GM12878 (cell line): Measurements from ENCODE around the gene MFSD12. TPM values are rescaled to one million over a fixed set of nuclear protein-coding genes. Genes with fewer than 3 reads are reported as not detected.

ENCODE experiments used
- ATAC-seq: fragments of 200-7000 bp; cut with Tn5 transposase; 3 replicates; pipeline ENCODE4 v1.9.1; 2020; ENCODE audit warnings: mild to moderate bottlenecking, moderate library complexity
- BruUV-seq: library from RNA; stranded (reverse); fragments of 400-500 nt; replicated peaks from 2 replicates; lab custom pipeline; 2021; lab: Mats Ljungman, UMichigan
- CTCF ChIA-PET: fragments of 300-600 bp; sonication (Branson Sonifier 250); formaldehyde crosslinking; extraction: SDS; loops from one replicate; lab custom pipeline; 2021; ENCODE audit warnings: inconsistent platforms; lab: Yijun Ruan, JAX
- POLR2A ChIA-PET: fragments of 350-600 bp; formaldehyde crosslinking; extraction: SDS; loops from one replicate; lab custom pipeline; 2021; ENCODE audit warnings: inconsistent platforms; lab: Charles Lee
- RAD21 ChIA-PET: fragments of 300-600 bp; sonication (Branson Sonifier 250); formaldehyde crosslinking; loops from one replicate; lab custom pipeline; 2023; ENCODE audit warnings: antibody characterized with exemption; ENCODE audit not compliant: unreplicated experiment; lab: Charles Lee
- SMC1A ChIA-PET: fragments of 300-600 bp; sonication (Branson Sonifier 250); formaldehyde crosslinking; loops from one replicate; lab custom pipeline; 2023; ENCODE audit not compliant: unreplicated experiment, uncharacterized antibody; lab: Charles Lee
- DNase-seq: peaks from one replicate; pipeline ENCODE4 v3.0.0-alpha.2; 2011; ENCODE audit warnings: low read depth, low spot score
- FAIRE-seq: peaks from 3 replicates; lab custom pipeline; 2011; peaks lifted over from hg19 to GRCh38; lab: Jason Lieb, UNC
- H2AFZ ChIP-seq: 2 replicates; pipeline ENCODE4 v1.6.0; 2011; ENCODE audit warnings: low read depth, low read length, control low read depth; ENCODE audit not compliant: control insufficient read depth
- H3K27ac ChIP-seq: 2 replicates; pipeline ENCODE4 v1.5.1; 2011; ENCODE audit warnings: control low read depth; ENCODE audit not compliant: control insufficient read depth, insufficient read depth
- H3K27me3 ChIP-seq, 2 experiments: replicated peaks in 1 of 2; 2 replicates each; pipeline versions ENCODE4 v1.6.0 to v1.6.1; 2011; ENCODE audit warnings: low read length in 1 of 2; ENCODE audit not compliant: control insufficient read depth in 2 of 2, insufficient read depth in 2 of 2
- H3K36me3 ChIP-seq, 2 experiments: 2 replicates each; pipeline ENCODE4 v1.5.1; 2011; ENCODE audit warnings: low read length in 1 of 2; ENCODE audit not compliant: control insufficient read depth in 2 of 2, insufficient read depth in 2 of 2
- H3K4me1 ChIP-seq: 2 replicates; pipeline ENCODE4 v1.6.1; 2011; ENCODE audit warnings: mild to moderate bottlenecking, low read length, moderate library complexity, mixed read lengths; ENCODE audit not compliant: control insufficient read depth, insufficient read depth
- H3K4me2 ChIP-seq: 2 replicates; pipeline ENCODE4 v1.6.0; 2011; ENCODE audit warnings: control low read depth; ENCODE audit not compliant: control insufficient read depth, insufficient read depth
- H3K4me3 ChIP-seq: fragments of 200-600 bp; sonication (generic); 2 replicates; pipeline ENCODE4 v1.5.1; 2016
- H3K79me2 ChIP-seq: 2 replicates; pipeline ENCODE4 v1.6.0; 2011; ENCODE audit warnings: low read length; ENCODE audit not compliant: control insufficient read depth, insufficient read depth
- H3K9ac ChIP-seq: 2 replicates; pipeline ENCODE4 v1.8.0; 2011; ENCODE audit warnings: low read length, control low read depth, mixed read lengths; ENCODE audit not compliant: control insufficient read depth, insufficient read depth
- H3K9me3 ChIP-seq: replicated peaks from 3 replicates; pipeline ENCODE4 v1.5.1; 2011; ENCODE audit warnings: mild to moderate bottlenecking, low read length; ENCODE audit not compliant: control insufficient read depth, insufficient read depth
- H4K20me1 ChIP-seq: 2 replicates; pipeline ENCODE4 v1.6.0; 2011; ENCODE audit not compliant: control insufficient read depth, insufficient read depth
- EP300 ChIP-seq, 2 experiments: fragments of 150-350 bp in 1 of 2; IDR thresholded peaks; 2 replicates each; pipeline ENCODE4 v1.6.1; 2011 to 2012; ENCODE audit warnings: low read depth in 2 of 2, low read length in 2 of 2, borderline replicate concordance in 1 of 2, improper control_type of control experiment in 1 of 2, inconsistent platforms in 1 of 2; ENCODE audit not compliant: control insufficient read depth in 1 of 2
- ESRRA ChIP-seq: IDR thresholded peaks from 2 replicates; pipeline ENCODE4 v1.6.1; 2012; ENCODE audit warnings: mild to moderate bottlenecking, low read length, improper control_type of control experiment
- EZH2 ChIP-seq: IDR thresholded peaks from 2 replicates; pipeline ENCODE4 v1.6.1; 2012; ENCODE audit warnings: low read depth, mild to moderate bottlenecking, control low read depth, inconsistent platforms, low read length, borderline replicate concordance; ENCODE audit not compliant: control insufficient read depth
- FOXK2 ChIP-seq: fragments of 450-650 bp; IDR thresholded peaks from 2 replicates; pipeline ENCODE4 v1.6.1; 2017; ENCODE audit warnings: mild to moderate bottlenecking, moderate library complexity
- NR2F1 ChIP-seq: fragments of 450-650 bp; conservative IDR thresholded peaks from 2 replicates; pipeline ENCODE4 v1.6.1; 2017; ENCODE audit warnings: mild to moderate bottlenecking
- PAX8 ChIP-seq: fragments of 450-650 bp; IDR thresholded peaks from 2 replicates; pipeline ENCODE4 v1.6.1; 2017; ENCODE audit warnings: mild to moderate bottlenecking, moderate library complexity
- TARDBP ChIP-seq: IDR thresholded peaks from 2 replicates; pipeline ENCODE4 v1.6.1; 2016; ENCODE audit warnings: borderline replicate concordance
- TCF3 ChIP-seq: IDR thresholded peaks from 2 replicates; pipeline ENCODE4 v1.6.1; 2012; ENCODE audit warnings: low read depth, mild to moderate bottlenecking, low read length, borderline replicate concordance; ENCODE audit not compliant: insufficient read depth
- ZNF622 ChIP-seq: fragments of 450-650 bp; IDR thresholded peaks from 2 replicates; pipeline ENCODE4 v1.6.1; 2017; ENCODE audit warnings: mild to moderate bottlenecking, inconsistent platforms
- WGBS: methylation state at CpG from one replicate; pipeline ENCODE4 v1.1.6; 2016; ENCODE audit warnings: low lambda C conversion rate; ENCODE audit not compliant: insufficient replicate concordance, insufficient coverage; ENCODE audit errors: missing lambda C conversion rate; 5-methylcytosine and 5-hydroxymethylcytosine counted together
- in situ Hi-C: fragments of 300-500 bp; cut with MboI; formaldehyde crosslinking; loops from 9 replicates; pipeline ENCODE4 v1.14.3; 2018; ENCODE audit warnings: mixed read lengths
- intact Hi-C: fragments of 100-400 bp; cut with micrococcal nuclease; formaldehyde crosslinking; loops from one replicate; pipeline ENCODE4 v1.14.2; 2022; ENCODE audit not compliant: unreplicated experiment
- polyA plus RNA-seq, 11 experiments: library from polyadenylated mRNA; depleted of rRNA in 4 of 11; unstranded in 6 of 11; stranded (reverse) in 5 of 11; fragments of >200 nt; fragmentation: Nextera tagmentation in 4 of 11; fragmentation: Illumina TruSeq in 1 of 11; extraction: Ambion mirVana in 4 of 11; extraction: Trizol in 1 of 11; gene quantifications; 1 replicate in 1 of 11; 2 replicates in 10 of 11; pipeline versions ENCODE4 v1.2.1 to v1.2.3, GENCODE V29; 2011 to 2016; ENCODE audit warnings: inconsistent platforms in 2 of 11, missing spikeins in 2 of 11, low read depth in 1 of 11
- total RNA-seq, 4 experiments: library from RNA; depleted of rRNA in 3 of 4; stranded (reverse); fragments of >200 nt in 3 of 4; fragmentation: Illumina TruSeq in 1 of 4; extraction: Trizol in 1 of 4; gene quantifications; 2 replicates each; pipeline versions ENCODE4 v1.2.1 to v1.2.3, GENCODE V29; 2013 to 2021
- TF ChIP-seq, protein P1 (sequence below): IDR thresholded peaks from 2 replicates; pipeline ENCODE4 v1.6.1; 2012; ENCODE audit warnings: low read depth, low read length, improper control_type of control experiment
- TF ChIP-seq, protein P2 (sequence below): fragments of 450-650 bp; IDR thresholded peaks from 2 replicates; pipeline ENCODE4 v1.6.1; 2017; ENCODE audit warnings: mild to moderate bottlenecking, moderate library complexity
- TF ChIP-seq, protein P3 (sequence below): fragments of 450-650 bp; formaldehyde crosslinking; IDR thresholded peaks from 2 replicates; pipeline ENCODE4 v1.4.0; 2020; ENCODE audit warnings: mild to moderate bottlenecking, moderate library complexity
- TF ChIP-seq, protein P4 (sequence below): fragments of 450-650 bp; IDR thresholded peaks from 2 replicates; pipeline ENCODE4 v1.6.1; 2016; ENCODE audit warnings: mild to moderate bottlenecking
- TF ChIP-seq, protein P5 (sequence below): IDR thresholded peaks from 2 replicates; pipeline ENCODE4 v1.6.1; 2011; ENCODE audit warnings: low read depth, mild to moderate bottlenecking, low read length, moderate library complexity, borderline replicate concordance; ENCODE audit errors: extremely low read depth

MFSD12 gene
- total and polyA plus RNA-seq, 10 of the 15 experiments (the other 5 are each of a cell fraction or from before 2014, with no cell fraction given): 0.58 to 65.9 (median 16.8) TPM

DNA sequence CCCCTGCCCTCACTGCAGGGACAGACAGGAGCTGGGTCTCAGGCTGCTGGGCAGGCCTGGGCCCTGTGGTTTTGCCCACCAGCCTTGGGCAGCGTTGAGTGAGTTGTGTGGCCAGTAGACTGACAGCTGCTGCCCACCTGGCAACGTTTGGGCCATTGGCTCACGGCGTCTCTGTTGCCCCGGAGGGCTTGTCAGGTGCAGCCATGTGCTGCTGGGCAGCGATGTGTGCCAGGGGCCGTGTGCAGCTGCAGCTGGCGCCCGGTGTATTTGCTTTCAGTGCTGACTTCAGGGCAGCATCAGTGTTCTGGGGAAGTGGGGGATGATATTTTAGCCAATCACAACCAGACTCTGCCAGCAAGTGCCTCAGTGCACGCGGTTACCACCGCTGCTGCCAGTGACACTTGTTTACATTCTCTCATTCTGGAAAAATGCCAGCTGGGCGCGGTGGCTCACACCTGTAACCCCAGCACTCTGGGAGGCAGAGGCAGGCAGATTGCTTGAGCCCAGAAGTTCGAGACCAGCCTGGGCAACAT lies 40.6 kb downstream of the MFSD12 start:
- no peak overlapping the region for H3K9ac ChIP-seq
- peaks cover 3 to 10% of the 10 kb centered on the region in 2 experiments; a peak in 2 of 4 replicates for H3K36me3 ChIP-seq
- H3K27me3 ChIP-seq: no peaks in the 10 kb centered on the region
- no peak for FAIRE-seq
- intact Hi-C loops: no loop called here
- peaks cover 4% of the 10 kb centered on the region; the same call in 1 of the 2 replicates for H3K4me1 ChIP-seq
- no peak overlapping the region for H3K4me3 ChIP-seq
- peaks cover 11% of the 10 kb centered on the region for H3K79me2 ChIP-seq
- H4K20me1 ChIP-seq: no peaks in the 10 kb centered on the region
- 6% methylated on average over 15 of the region's 15 CpGs for WGBS
- H3K27ac ChIP-seq: no peak overlapping the region
- no peak overlapping the region for H2AFZ ChIP-seq
- ChIA-PET CTCF (interaction anchor here (1.4 kb wide), 1 partner anchor 28 kb away, joined by 6 read pairs; no protein-coding TSS in a partner anchor), SMC1A (no interaction called here), POLR2A (interaction anchor here (0.5 kb wide), 1 partner anchor 79 kb away, joined by 3 read pairs; no protein-coding TSS in a partner anchor), RAD21 (no interaction called here)
- peak; percentile 79 for ATAC-seq
- peak; percentile 17 for DNase-seq
- no peak overlapping the region for H3K4me2 ChIP-seq
- no TSS peak for BruUV-seq
- H3K9me3 ChIP-seq: no peaks in the 10 kb centered on the region
- in situ Hi-C loops: no loop called here
- no peak for TF ChIP-seq TARDBP
- no peak for TF ChIP-seq ESRRA
- 0 out of 2 replicates have a peak, but pooled peaks have one; percentile 37 for TF ChIP-seq FOXK2
- TF ChIP-seq ZNF622: no peak
- TF ChIP-seq, protein P1, sequence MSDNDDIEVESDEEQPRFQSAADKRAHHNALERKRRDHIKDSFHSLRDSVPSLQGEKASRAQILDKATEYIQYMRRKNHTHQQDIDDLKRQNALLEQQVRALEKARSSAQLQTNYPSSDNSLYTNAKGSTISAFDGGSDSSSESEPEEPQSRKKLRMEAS: no peak
- no peak for TF ChIP-seq EP300 (IDR thresholded peaks at IDR 0.05; ENCODE audit: borderline replicate concordance in 1 of 2, control insufficient read depth in 1 of 2, low read depth in 2 of 2, low read length in 2 of 2)
- TF ChIP-seq, protein P2, sequence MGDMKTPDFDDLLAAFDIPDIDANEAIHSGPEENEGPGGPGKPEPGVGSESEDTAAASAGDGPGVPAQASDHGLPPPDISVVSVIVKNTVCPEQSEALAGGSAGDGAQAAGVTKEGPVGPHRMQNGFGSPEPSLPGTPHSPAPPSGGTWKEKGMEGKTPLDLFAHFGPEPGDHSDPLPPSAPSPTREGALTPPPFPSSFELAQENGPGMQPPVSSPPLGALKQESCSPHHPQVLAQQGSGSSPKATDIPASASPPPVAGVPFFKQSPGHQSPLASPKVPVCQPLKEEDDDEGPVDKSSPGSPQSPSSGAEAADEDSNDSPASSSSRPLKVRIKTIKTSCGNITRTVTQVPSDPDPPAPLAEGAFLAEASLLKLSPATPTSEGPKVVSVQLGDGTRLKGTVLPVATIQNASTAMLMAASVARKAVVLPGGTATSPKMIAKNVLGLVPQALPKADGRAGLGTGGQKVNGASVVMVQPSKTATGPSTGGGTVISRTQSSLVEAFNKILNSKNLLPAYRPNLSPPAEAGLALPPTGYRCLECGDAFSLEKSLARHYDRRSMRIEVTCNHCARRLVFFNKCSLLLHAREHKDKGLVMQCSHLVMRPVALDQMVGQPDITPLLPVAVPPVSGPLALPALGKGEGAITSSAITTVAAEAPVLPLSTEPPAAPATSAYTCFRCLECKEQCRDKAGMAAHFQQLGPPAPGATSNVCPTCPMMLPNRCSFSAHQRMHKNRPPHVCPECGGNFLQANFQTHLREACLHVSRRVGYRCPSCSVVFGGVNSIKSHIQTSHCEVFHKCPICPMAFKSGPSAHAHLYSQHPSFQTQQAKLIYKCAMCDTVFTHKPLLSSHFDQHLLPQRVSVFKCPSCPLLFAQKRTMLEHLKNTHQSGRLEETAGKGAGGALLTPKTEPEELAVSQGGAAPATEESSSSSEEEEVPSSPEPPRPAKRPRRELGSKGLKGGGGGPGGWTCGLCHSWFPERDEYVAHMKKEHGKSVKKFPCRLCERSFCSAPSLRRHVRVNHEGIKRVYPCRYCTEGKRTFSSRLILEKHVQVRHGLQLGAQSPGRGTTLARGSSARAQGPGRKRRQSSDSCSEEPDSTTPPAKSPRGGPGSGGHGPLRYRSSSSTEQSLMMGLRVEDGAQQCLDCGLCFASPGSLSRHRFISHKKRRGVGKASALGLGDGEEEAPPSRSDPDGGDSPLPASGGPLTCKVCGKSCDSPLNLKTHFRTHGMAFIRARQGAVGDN: no peak
- no peak for TF ChIP-seq NR2F1
- TF ChIP-seq EZH2: no peak
- TF ChIP-seq, protein P3, sequence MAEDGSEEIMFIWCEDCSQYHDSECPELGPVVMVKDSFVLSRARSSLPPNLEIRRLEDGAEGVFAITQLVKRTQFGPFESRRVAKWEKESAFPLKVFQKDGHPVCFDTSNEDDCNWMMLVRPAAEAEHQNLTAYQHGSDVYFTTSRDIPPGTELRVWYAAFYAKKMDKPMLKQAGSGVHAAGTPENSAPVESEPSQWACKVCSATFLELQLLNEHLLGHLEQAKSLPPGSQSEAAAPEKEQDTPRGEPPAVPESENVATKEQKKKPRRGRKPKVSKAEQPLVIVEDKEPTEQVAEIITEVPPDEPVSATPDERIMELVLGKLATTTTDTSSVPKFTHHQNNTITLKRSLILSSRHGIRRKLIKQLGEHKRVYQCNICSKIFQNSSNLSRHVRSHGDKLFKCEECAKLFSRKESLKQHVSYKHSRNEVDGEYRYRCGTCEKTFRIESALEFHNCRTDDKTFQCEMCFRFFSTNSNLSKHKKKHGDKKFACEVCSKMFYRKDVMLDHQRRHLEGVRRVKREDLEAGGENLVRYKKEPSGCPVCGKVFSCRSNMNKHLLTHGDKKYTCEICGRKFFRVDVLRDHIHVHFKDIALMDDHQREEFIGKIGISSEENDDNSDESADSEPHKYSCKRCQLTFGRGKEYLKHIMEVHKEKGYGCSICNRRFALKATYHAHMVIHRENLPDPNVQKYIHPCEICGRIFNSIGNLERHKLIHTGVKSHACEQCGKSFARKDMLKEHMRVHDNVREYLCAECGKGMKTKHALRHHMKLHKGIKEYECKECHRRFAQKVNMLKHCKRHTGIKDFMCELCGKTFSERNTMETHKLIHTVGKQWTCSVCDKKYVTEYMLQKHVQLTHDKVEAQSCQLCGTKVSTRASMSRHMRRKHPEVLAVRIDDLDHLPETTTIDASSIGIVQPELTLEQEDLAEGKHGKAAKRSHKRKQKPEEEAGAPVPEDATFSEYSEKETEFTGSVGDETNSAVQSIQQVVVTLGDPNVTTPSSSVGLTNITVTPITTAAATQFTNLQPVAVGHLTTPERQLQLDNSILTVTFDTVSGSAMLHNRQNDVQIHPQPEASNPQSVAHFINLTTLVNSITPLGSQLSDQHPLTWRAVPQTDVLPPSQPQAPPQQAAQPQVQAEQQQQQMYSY: no peak
- TF ChIP-seq, protein P4, sequence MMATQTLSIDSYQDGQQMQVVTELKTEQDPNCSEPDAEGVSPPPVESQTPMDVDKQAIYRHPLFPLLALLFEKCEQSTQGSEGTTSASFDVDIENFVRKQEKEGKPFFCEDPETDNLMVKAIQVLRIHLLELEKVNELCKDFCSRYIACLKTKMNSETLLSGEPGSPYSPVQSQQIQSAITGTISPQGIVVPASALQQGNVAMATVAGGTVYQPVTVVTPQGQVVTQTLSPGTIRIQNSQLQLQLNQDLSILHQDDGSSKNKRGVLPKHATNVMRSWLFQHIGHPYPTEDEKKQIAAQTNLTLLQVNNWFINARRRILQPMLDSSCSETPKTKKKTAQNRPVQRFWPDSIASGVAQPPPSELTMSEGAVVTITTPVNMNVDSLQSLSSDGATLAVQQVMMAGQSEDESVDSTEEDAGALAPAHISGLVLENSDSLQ: peak; percentile 17; the same call in 1 of the 2 replicates
- no peak for TF ChIP-seq TCF3
- TF ChIP-seq, protein P5, sequence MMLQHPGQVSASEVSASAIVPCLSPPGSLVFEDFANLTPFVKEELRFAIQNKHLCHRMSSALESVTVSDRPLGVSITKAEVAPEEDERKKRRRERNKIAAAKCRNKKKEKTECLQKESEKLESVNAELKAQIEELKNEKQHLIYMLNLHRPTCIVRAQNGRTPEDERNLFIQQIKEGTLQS: no peak
- no peak for TF ChIP-seq PAX8
